T47D (cell line): ENCODE measurements around the gene ZCCHC7.
A peak's percentile ranks its signal among the peaks of the same experiment; 100 is the strongest.

ENCODE experiments used
- DNase-seq, 2 experiments: peaks; one replicate each; pipeline versions ENCODE4 v3.0.0 to v3.0.0-alpha.2; 2011 to 2012; ENCODE audit warnings: low read depth in 1 of 2, low spot score in 1 of 2
- JUND ChIP-seq: IDR thresholded peaks from 2 replicates; pipeline ENCODE4 v1.6.1; 2012; ENCODE audit warnings: low read depth
- in situ Hi-C: cut with HindIII; loops from 2 replicates; pipeline ENCODE4 v1.10.0; 2016; ENCODE audit warnings: low sequenced_read_pairs, low pct_unique_long_range_greater_than_20kb

The ZCCHC7 gene

DNA sequence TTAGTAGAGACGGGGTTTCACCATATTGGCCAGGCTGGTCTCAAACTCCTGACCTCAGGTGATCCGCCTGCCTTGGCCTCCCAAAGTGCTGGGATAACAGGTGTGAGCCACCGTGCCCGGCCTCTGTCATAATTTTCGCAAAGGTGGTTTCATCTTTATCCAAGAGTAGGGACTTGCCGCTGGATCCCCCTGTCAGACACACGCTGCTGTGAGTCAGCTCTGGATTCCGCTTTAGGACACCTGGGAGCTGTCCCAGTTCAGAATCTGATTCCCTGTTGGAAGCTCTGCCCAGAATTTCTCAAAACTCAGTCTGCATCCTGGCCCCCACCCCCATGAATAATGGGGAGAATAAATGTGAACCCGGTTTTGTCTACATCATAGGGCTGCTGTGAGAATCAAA, 284.2 kb downstream of the ZCCHC7 start:
- TF ChIP-seq JUND: no peak
- in situ Hi-C loops: no loop called here
- no peak for DNase-seq

DNA sequence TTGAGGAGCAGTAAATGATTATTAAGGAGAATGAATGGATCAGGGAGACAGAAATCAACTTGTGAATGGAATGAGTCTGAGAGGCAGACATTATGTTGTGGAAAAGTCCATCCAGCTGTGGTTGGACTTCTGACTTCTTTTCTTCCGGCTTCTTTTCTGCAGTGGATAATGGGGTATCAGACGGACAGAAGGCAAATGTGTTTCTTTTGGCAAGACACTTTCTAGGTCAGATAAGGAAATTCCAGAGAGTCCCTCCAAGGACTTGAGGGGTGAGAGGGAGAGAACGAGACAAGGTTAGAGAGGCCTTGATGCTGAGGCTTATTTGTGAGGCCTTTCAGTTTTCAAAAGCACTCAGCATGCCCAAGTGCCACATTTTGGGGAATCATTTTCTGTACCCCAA, 285.0 kb downstream of the ZCCHC7 start:
- no peak for TF ChIP-seq JUND
- in situ Hi-C loops: no loop called here
- DNase-seq: no peak

DNA sequence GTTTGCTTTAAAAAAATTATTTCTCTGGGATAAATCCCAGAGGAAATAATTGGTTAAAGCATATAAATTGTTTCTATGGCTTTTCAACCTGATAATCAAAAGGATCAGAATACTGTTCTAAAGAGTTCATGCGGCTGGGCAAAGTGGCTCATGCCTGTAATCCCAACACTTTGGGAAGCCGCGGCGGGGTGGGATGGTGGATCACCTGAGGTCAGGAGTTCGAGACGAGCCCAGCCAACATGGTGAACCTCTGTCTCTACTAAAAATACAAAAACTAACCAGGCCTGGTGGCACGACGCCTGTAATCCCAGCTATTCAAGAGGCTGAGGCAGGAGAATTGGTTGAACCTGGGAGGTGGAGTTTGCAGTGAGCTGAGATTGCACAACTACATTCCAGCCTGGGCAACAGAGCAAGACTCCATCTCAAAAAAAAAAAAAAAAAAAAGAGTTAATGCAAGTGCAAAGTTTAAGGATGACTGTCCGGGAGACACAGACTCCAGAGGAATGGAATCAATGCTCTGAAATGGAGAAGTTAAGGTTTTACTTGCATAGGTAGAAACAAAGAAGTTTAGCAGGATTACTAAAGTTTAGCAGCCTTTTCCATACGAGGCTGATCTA, 285.5 kb downstream of the ZCCHC7 start:
- TF ChIP-seq JUND: no peak
- no peak for DNase-seq
- in situ Hi-C loops: no loop called here

DNA sequence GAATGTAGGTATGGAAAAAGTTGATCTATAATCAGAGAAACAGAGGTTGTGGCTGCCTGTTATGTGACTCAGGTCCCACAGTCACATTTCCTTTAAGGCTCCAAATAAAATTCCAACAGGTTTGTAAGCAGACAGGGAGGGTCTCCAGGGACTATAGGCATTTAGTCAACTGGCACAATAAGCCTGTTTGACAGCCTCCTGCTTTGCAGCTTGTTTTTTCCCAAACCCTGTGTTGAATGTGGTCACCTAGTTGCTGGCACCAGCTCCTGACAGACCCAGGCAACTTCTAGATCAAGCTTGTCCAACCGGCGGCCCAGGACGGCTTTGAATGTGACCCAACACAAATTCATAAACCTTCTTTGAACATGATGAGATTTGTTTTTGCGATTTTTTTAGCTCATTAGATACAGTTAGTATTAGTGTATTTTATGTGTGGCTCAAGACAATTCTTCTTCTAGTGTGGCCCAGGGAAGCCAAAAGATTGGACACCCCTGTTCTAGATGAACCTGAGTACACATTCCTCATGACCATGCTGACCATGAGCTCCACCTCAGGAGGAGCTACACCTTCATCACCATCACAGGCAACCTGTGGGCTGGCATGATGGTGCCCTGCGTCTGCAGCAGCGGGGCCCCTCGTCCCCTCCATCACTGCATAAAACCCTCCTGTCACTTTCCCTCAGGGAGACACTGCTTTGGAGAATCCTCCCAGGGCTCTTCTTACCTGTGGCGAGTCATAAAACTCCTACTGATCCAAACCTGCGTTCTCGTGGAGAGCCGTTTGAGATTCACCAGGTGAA, 286.4 kb downstream of the ZCCHC7 start:
- TF ChIP-seq JUND: no peak
- in situ Hi-C loops: no loop called here

DNA sequence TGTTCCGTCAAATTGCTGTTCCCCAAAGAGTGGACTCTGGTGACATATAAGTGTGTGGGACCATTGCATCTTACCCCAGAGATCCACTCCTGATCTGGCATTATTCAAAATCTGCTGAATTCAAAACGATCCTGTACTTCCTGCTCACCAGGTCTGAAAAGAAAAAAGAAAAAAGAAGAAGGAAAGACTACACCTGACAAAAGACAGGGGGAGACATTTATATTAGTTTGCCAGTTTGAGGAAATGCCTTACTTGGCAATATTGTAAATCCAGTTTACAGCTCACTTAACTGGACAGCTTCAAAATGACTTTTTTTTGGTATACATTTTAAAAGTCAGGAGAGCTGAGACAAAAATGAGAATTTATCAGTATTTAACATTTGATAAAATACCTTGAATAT, 287.1 kb downstream of the ZCCHC7 start:
- in situ Hi-C loops: no loop called here
- peak in 1 of 2 experiments; percentile 63 for DNase-seq
- TF ChIP-seq JUND: no peak

More for the DNA sequence above, 286.4 kb downstream of the ZCCHC7 start:
- DNase-seq: no peak
